GM19328 (cell line): ENCODE measurements around the gene TMEM244.
"Not testable (repeated sequence)": the region's sequence is repeated elsewhere in the genome, so short reads cannot be mapped to it uniquely, and the experiment has no call there.

Experiments
- ATAC-seq: cut with Tn5 transposase; IDR thresholded peaks from one replicate; pipeline ENCODE4 v1.9.1; 2021; ENCODE audit warnings: mild to moderate bottlenecking, moderate library complexity; ENCODE audit not compliant: unreplicated experiment

TMEM244 gene

DNA sequence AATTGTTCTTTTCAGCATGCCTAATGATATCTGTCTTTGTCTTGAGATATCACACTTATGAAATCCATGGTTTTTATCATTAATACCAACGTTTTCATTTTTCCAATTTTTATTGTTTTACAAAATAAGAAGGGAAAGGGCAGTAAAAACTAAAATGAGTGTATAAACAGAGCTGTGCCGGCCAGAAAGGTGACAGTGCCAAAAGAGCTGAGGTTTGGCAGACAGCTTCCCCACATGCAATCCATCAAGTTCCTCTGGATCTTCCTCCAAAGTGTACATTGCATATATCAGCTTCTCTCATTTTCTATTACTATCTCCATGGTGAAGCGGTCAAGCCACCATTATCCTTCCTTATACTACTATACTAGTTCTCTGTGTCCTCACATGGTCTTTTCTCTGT is 10.1 kb upstream of the TMEM244 start:
- ATAC-seq: no peak

- no peak for ATAC-seq
Measured at GRCh38 chr6:129867403-129867802, 6.3 kb upstream of the TMEM244 start.

- no peak for ATAC-seq
Measured at GRCh38 chr6:129866688-129867087, 5.6 kb upstream of the TMEM244 start.

- no peak for ATAC-seq
Measured at GRCh38 chr6:129866256-129866655, 5.1 kb upstream of the TMEM244 start.

DNA sequence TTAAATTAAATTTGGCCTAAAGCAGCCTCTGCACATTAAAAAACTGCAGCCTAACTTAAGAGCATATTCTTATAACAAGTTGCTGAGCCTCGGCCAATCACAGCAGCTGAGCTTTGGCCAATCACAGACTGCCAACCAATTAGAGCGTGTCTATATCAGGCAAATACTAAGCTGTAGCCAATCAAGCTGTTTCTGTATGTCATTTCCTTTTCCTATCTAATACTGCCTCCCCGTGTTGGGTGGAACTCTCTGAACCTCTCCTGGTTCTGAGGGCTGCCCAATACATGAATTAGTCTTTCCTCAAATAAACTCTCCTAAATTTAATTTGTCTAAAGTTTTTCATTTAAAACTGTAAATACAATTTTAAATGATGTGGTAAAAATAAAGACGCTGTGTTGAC is 3.9 kb upstream of the TMEM244 start:
- no peak for ATAC-seq

GRCh38 chr6:129863664-129864063 is 2.5 kb upstream of the TMEM244 start:
- no peak for ATAC-seq

GRCh38 chr6:129859524-129859923 is 1.6 kb downstream of the TMEM244 start:
- no peak for ATAC-seq

- ATAC-seq: no peak
Measured at GRCh38 chr6:129857838-129858237, 3.3 kb downstream of the TMEM244 start.

- no peak for ATAC-seq
Measured at GRCh38 chr6:129853996-129854711, 7.0 kb downstream of the TMEM244 start.

GRCh38 chr6:129852257-129852858 is 8.8 kb downstream of the TMEM244 start:
- no peak for ATAC-seq

- ATAC-seq: no peak
Measured at GRCh38 chr6:129849456-129849855, 11.7 kb downstream of the TMEM244 start.

- ATAC-seq: no peak
Measured at GRCh38 chr6:129846761-129847160, 14.4 kb downstream of the TMEM244 start.

GRCh38 chr6:129845696-129846095 is 15.4 kb downstream of the TMEM244 start:
- no peak for ATAC-seq

GRCh38 chr6:129844118-129844891 is 16.8 kb downstream of the TMEM244 start:
- ATAC-seq: no peak

DNA sequence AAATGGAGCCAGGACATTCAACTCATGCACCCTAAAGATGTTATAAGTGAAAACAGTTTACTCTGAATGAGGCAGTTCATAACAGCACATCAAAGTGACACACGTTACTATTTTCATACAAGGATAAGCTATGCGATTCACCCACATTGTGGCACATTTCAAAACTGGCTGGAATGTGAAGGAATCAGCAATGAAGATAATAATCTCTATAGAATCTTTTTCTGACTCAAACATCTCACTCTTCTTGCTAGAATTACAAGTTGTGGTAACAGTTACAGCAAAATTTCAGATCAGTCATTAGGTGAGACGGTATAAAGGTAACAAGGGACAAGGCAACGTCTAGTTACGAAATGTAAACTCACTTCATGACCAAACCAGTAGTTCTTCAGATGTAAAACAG is 17.5 kb downstream of the TMEM244 start:
- no peak for ATAC-seq

DNA sequence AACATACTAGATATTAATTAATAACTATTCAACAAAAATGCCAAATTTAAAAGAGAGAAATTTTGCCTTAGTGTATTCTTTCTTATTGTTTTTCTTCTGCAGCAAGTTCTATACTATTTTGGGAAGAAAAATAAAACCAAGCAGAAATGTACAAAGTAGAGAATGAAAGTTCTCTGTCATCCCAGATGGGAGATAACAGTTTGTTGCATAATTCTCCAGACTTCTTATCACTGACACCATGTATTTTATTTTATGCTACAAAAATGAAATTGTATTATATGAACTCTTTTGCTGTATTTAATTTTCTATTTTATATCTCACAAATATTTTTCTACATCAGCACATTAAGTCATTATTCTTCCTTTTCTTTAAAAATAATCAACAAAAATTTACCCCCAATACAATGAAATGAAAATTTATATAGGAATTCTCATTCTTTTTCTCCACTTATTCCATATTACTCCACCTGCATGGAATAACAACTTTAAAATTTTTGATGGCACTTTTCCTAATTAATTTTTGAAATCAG is 18.2 kb downstream of the TMEM244 start:
- ATAC-seq: no peak

GRCh38 chr6:129842137-129842536 is 19.0 kb downstream of the TMEM244 start:
- ATAC-seq: no peak

- not testable (repeated sequence) for ATAC-seq
Measured at GRCh38 chr6:129839562-129839961, 21.6 kb downstream of the TMEM244 start.

- ATAC-seq: no peak
Measured at GRCh38 chr6:129835691-129836090, 25.4 kb downstream of the TMEM244 start.

GRCh38 chr6:129832299-129832698 is 28.8 kb downstream of the TMEM244 start:
- ATAC-seq: no peak

DNA sequence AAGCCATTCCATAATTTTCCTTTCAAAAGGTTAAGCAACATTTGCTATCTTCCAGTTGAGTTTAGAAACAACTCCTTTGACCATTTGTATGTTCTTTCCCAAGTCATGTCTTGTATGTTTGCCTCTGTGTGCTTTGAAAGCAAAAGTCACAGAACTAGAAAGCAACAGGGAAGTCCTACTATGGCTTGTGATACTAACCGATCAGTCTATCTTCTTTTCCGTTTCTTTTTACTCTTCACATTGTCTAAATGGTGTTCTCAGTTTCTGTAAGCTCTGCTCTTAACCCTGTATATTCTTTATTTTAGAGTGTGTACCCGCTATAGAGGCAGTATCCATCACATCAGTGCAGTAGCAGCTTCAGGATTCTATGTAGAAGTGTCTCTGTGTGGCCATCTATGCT is 32.9 kb downstream of the TMEM244 start:
- no peak for ATAC-seq

- ATAC-seq: no peak
Measured at GRCh38 chr6:129818251-129818650, 42.9 kb downstream of the TMEM244 start.
